Measurements from ENCODE around the gene HSPA2. TPM values are rescaled to one million over a fixed set of nuclear protein-coding genes. Genes with fewer than 3 reads are reported as not detected.

HSPA2 gene
- 10 to 100 TPM in 3 of 4 donors, 1 to 10 TPM in 1; 4.7 to 23.4 (median 17.5) TPM for total RNA-seq

GRCh38 chr14:64540208-64541202 is at the start of gene HSPA2:
HSPA2 (plus strand) TSS chr14:64540741; CDS start chr14:64540850, 109 bp downstream.
- peak; percentile 96 for DNase-seq (ENCODE audit: low spot score)
- peak; percentile 98 for ATAC-seq (ENCODE audit: low FRiP score)
- TF ChIP-seq CTCF (IDR thresholded peaks at IDR 0.05): peak in 1 of 3 donors; percentile 27

GRCh38 chr14:64491637-64492036 is 48.9 kb upstream of the HSPA2 start:
- ATAC-seq (ENCODE audit: low FRiP score) (no peak), DNase-seq (ENCODE audit: low spot score) (no peak)
- no peak for TF ChIP-seq CTCF (IDR thresholded peaks at IDR 0.05)

- DNase-seq (ENCODE audit: low spot score): no peak
- TF ChIP-seq CTCF (IDR thresholded peaks at IDR 0.05): no peak
- no peak for ATAC-seq (ENCODE audit: low FRiP score)
Measured at GRCh38 chr14:64493455-64493854, 47.1 kb upstream of the HSPA2 start.

- DNase-seq (ENCODE audit: low spot score): no peak
- TF ChIP-seq CTCF (IDR thresholded peaks at IDR 0.05): no peak
- ATAC-seq (ENCODE audit: low FRiP score): no peak
Measured at GRCh38 chr14:64495252-64495651, 45.3 kb upstream of the HSPA2 start.

GRCh38 chr14:64496764-64497163 is 43.8 kb upstream of the HSPA2 start:
- DNase-seq (ENCODE audit: low spot score): no peak
- TF ChIP-seq CTCF (IDR thresholded peaks at IDR 0.05): no peak
- ATAC-seq (ENCODE audit: low FRiP score): no peak

- no peak for DNase-seq (ENCODE audit: low spot score)
- no peak for TF ChIP-seq CTCF (IDR thresholded peaks at IDR 0.05)
- no peak for ATAC-seq (ENCODE audit: low FRiP score)
Measured at GRCh38 chr14:64500088-64500487, 40.5 kb upstream of the HSPA2 start.
